Osteoblast (primary cell): ENCODE measurements around the gene FILIP1L. TPM values are rescaled to one million over a fixed set of nuclear protein-coding genes. Genes with fewer than 3 reads are reported as not detected.
"Not testable (repeated sequence)": the region's sequence is repeated elsewhere in the genome, so short reads cannot be mapped to it uniquely, and the experiment has no call there.

ENCODE experiments used
- DNase-seq: peaks from one replicate; pipeline ENCODE4 v3.0.0; 2011; ENCODE audit warnings: low spot score, mixed read lengths; ENCODE audit not compliant: insufficient read length; ENCODE audit errors: missing footprints
- H2AFZ ChIP-seq: 2 replicates; pipeline ENCODE4 v1.6.0; 2011; ENCODE audit warnings: mild to moderate bottlenecking, low read length
- H3K27ac ChIP-seq: 2 replicates; pipeline ENCODE4 v1.5.1; 2011; ENCODE audit warnings: mild to moderate bottlenecking, low read depth, low read length, moderate library complexity
- H3K27me3 ChIP-seq: 2 replicates; pipeline ENCODE4 v1.6.0; 2012; ENCODE audit warnings: mild to moderate bottlenecking, control low read depth, inconsistent platforms, low read length, moderate library complexity; ENCODE audit not compliant: insufficient read depth
- H3K36me3 ChIP-seq: 2 replicates; pipeline ENCODE4 v1.5.1; 2011; ENCODE audit warnings: mild to moderate bottlenecking, low read length, control low read depth, moderate library complexity; ENCODE audit not compliant: insufficient read depth
- H3K4me1 ChIP-seq: 2 replicates; pipeline ENCODE4 v1.5.1; 2011; ENCODE audit warnings: mild to moderate bottlenecking, low read length, control low read depth, moderate library complexity; ENCODE audit not compliant: insufficient read depth
- H3K4me2 ChIP-seq: 2 replicates; pipeline ENCODE4 v1.6.0; 2011; ENCODE audit warnings: mild to moderate bottlenecking, low read length; ENCODE audit not compliant: insufficient read depth
- H3K4me3 ChIP-seq: fragments of 200-600 bp; sonication (generic); 3 replicates; pipeline ENCODE4 v1.5.1; 2012; ENCODE audit warnings: mild to moderate bottlenecking, low read length, inconsistent platforms; ENCODE audit not compliant: insufficient read depth
- H3K79me2 ChIP-seq: 2 replicates; pipeline ENCODE4 v1.6.0; 2012; ENCODE audit warnings: mild to moderate bottlenecking, low read length, control low read depth, inconsistent platforms; ENCODE audit not compliant: insufficient read depth
- H3K9me3 ChIP-seq: 2 replicates; pipeline ENCODE4 v1.5.1; 2011; ENCODE audit warnings: low read depth, low read length, control low read depth
- H4K20me1 ChIP-seq: 2 replicates; pipeline ENCODE4 v1.6.0; 2012; ENCODE audit warnings: mild to moderate bottlenecking, low read length, control low read depth; ENCODE audit not compliant: insufficient read depth
- CTCF ChIP-seq: IDR thresholded peaks from 2 replicates; pipeline ENCODE4 v1.5.1; 2011; ENCODE audit warnings: mild to moderate bottlenecking, low read depth, low read length, moderate library complexity; ENCODE audit errors: extremely low read depth
- total RNA-seq: library from RNA; depleted of rRNA; stranded (reverse); fragments of >200 nt; gene quantifications from 2 replicates; pipeline ENCODE4 v1.2.3, GENCODE V29; 2012

Gene FILIP1L
- total RNA-seq, 1 donor = 5.8 TPM

GRCh38 chr3:99845331-99845730, 269.0 kb downstream of the FILIP1L start:
- Histone ChIP-seq H3K36me3 (peaks cover 12% of the 10 kb centered on the region), H4K20me1 (no peaks in the 10 kb centered on the region), H3K27ac (peak overlapping the region; percentile 78), H3K4me3 (no peak overlapping the region), H3K4me1 (peaks cover 31% of the 10 kb centered on the region), H3K79me2 (peaks cover 15% of the 10 kb centered on the region), H3K9me3 (no peaks in the 10 kb centered on the region), H3K27me3 (no peaks in the 10 kb centered on the region), H2AFZ (no peak overlapping the region), H3K4me2 (no peak overlapping the region)
- DNase-seq = no peak
- no peak for TF ChIP-seq CTCF

GRCh38 chr3:99843590-99844258, 270.6 kb downstream of the FILIP1L start:
- DNase-seq = peak; percentile 18
- no peaks in the 10 kb centered on the region for H4K20me1 ChIP-seq
- peaks cover 6% of the 10 kb centered on the region for H3K36me3 ChIP-seq
- H3K27me3 ChIP-seq = no peaks in the 10 kb centered on the region
- peak overlapping the region; percentile 59 for H2AFZ ChIP-seq
- H3K4me3 ChIP-seq = peak overlapping the region; percentile 16
- TF ChIP-seq CTCF = no peak
- peak overlapping the region; percentile 76 for H3K27ac ChIP-seq
- H3K9me3 ChIP-seq = no peaks in the 10 kb centered on the region
- peaks cover 7% of the 10 kb centered on the region for H3K79me2 ChIP-seq
- H3K4me2 ChIP-seq = peak overlapping the region; percentile 51
- H3K4me1 ChIP-seq = peaks cover 31% of the 10 kb centered on the region

GRCh38 chr3:99842826-99843589, 271.3 kb downstream of the FILIP1L start:
- H3K4me2 ChIP-seq = peak overlapping the region; percentile 51
- no peak overlapping the region for H3K4me3 ChIP-seq
- no peaks in the 10 kb centered on the region for H3K9me3 ChIP-seq
- peaks cover 3% of the 10 kb centered on the region for H3K79me2 ChIP-seq
- H3K27ac ChIP-seq = peak overlapping the region; percentile 76
- no peak for DNase-seq
- peak; percentile 75 for TF ChIP-seq CTCF
- H3K36me3 ChIP-seq = peaks cover 1% of the 10 kb centered on the region
- H3K27me3 ChIP-seq = no peaks in the 10 kb centered on the region
- H4K20me1 ChIP-seq = peaks cover 4% of the 10 kb centered on the region
- peaks cover 31% of the 10 kb centered on the region for H3K4me1 ChIP-seq
- H2AFZ ChIP-seq = peak overlapping the region; percentile 1

GRCh38 chr3:99841949-99842348, 272.4 kb downstream of the FILIP1L start:
- not testable (repeated sequence) for H3K79me2 ChIP-seq, H3K27ac ChIP-seq, H2AFZ ChIP-seq, H4K20me1 ChIP-seq, H3K4me2 ChIP-seq, H3K9me3 ChIP-seq, H3K4me3 ChIP-seq, H3K36me3 ChIP-seq, H3K27me3 ChIP-seq, DNase-seq
- H3K4me1 ChIP-seq = peaks cover 30% of the 10 kb centered on the region
